SK-N-MC (cell line): ENCODE measurements around the gene SYNM.

Experiments used
- EZH2 ChIP-seq: fragments of 200-600 bp; sonication (generic); IDR thresholded peaks from one replicate; pipeline ENCODE4 v1.6.1; 2017; ENCODE audit warnings: antibody characterized with exemption
- FOXP2 ChIP-seq: optimal IDR thresholded peaks from 2 replicates; pipeline ENCODE3; 2011; ENCODE audit warnings: mild to moderate bottlenecking, moderate library complexity; ENCODE audit not compliant: insufficient read depth; ENCODE audit errors: extremely low read length, control extremely low read depth
- POLR2AphosphoS5 ChIP-seq: IDR thresholded peaks from 2 replicates; pipeline ENCODE4 v1.6.1; 2012; ENCODE audit warnings: mild to moderate bottlenecking, low read depth, low read length, borderline replicate concordance

GRCh38 chr15:99145005-99145404 is 40.1 kb downstream of the SYNM start:
- TF ChIP-seq POLR2AphosphoS5 (no peak), EZH2 (no peak), FOXP2 (no peak)
